Colonic mucosa (tissue), 4 donors: ENCODE results near the gene MRPL3. TPM values are rescaled to one million over a fixed set of nuclear protein-coding genes. Genes with fewer than 3 reads are reported as not detected.

Source experiments
- DNase-seq: peaks from one replicate; pipeline ENCODE4 v3.0.0-alpha.2; 2020
- H3K27ac ChIP-seq: fragments of 200-600 bp; one replicate; pipeline ENCODE4 v1.8.0; 2021
- H3K27me3 ChIP-seq: fragments of 200-600 bp; one replicate; pipeline ENCODE4 v1.8.0; 2021
- H3K36me3 ChIP-seq: fragments of 200-600 bp; one replicate; pipeline ENCODE4 v1.8.0; 2021
- H3K4me1 ChIP-seq: fragments of 200-600 bp; one replicate; pipeline ENCODE4 v1.8.0; 2021; ENCODE audit warnings: mild to moderate bottlenecking
- H3K4me3 ChIP-seq: fragments of 200-600 bp; one replicate; pipeline ENCODE4 v1.8.0; 2021
- H3K9ac ChIP-seq, 2 donors: one replicate each; pipeline ENCODE4 v1.7.0; 2013; ENCODE audit warnings: control low read depth in 2 of 2, low read depth in 2 of 2, low read length in 2 of 2
- H3K9me3 ChIP-seq: fragments of 200-600 bp; one replicate; pipeline ENCODE4 v1.8.0; 2021
- intact Hi-C: fragments of 100-400 bp; cut with DNase I; formaldehyde crosslinking; loops from one replicate; pipeline ENCODE4 v1.14.1; 2022
- total RNA-seq, 2 donors: library from RNA; stranded (reverse); fragmentation: NEBNext Ultra II Directional in 1 of 2; extraction: Animal tissue kit (Norgen Biotek cat#: 25700) in 1 of 2; gene quantifications; one replicate each; pipeline ENCODE4 v1.2.1, GENCODE V29; 2021
- TF ChIP-seq, protein P1 (sequence below): fragments of 200-600 bp; IDR thresholded peaks from one replicate; pipeline ENCODE4 v1.8.0; 2022; ENCODE audit warnings: antibody characterized with exemption, mild to moderate bottlenecking
- donor health status: healthy.
- donor health status: DM: no; HTN: no; CAD: no.
- donor health status: DM: no; HTN: no; CAD: no.

MRPL3 gene
- total RNA-seq, 2 donors from 2014 or later = 60.4 to 113 TPM

- no peaks in the 10 kb centered on the region for H3K4me1 ChIP-seq
- H3K4me3 ChIP-seq = no peak overlapping the region
- TF ChIP-seq, protein P1, sequence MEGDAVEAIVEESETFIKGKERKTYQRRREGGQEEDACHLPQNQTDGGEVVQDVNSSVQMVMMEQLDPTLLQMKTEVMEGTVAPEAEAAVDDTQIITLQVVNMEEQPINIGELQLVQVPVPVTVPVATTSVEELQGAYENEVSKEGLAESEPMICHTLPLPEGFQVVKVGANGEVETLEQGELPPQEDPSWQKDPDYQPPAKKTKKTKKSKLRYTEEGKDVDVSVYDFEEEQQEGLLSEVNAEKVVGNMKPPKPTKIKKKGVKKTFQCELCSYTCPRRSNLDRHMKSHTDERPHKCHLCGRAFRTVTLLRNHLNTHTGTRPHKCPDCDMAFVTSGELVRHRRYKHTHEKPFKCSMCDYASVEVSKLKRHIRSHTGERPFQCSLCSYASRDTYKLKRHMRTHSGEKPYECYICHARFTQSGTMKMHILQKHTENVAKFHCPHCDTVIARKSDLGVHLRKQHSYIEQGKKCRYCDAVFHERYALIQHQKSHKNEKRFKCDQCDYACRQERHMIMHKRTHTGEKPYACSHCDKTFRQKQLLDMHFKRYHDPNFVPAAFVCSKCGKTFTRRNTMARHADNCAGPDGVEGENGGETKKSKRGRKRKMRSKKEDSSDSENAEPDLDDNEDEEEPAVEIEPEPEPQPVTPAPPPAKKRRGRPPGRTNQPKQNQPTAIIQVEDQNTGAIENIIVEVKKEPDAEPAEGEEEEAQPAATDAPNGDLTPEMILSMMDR = no peak
- DNase-seq = no peak
- H3K27ac ChIP-seq = no peak overlapping the region
- no peak overlapping the region for H3K9ac ChIP-seq
- intact Hi-C loops = no loop called here
- H3K9me3 ChIP-seq = no peaks in the 10 kb centered on the region
- no peaks in the 10 kb centered on the region for H3K27me3 ChIP-seq
- no peaks in the 10 kb centered on the region for H3K36me3 ChIP-seq
Observed at GRCh38 chr3:131546441-131546840, 43.7 kb upstream of the MRPL3 start.

- TF ChIP-seq, protein P1 = no peak
- H3K4me1 ChIP-seq = no peaks in the 10 kb centered on the region
- H3K36me3 ChIP-seq = no peaks in the 10 kb centered on the region
- H3K9me3 ChIP-seq = no peaks in the 10 kb centered on the region
- no peak overlapping the region for H3K4me3 ChIP-seq
- DNase-seq = no peak
- intact Hi-C loops = no loop called here
- H3K9ac ChIP-seq = no peak overlapping the region
- no peaks in the 10 kb centered on the region for H3K27me3 ChIP-seq
- H3K27ac ChIP-seq = no peak overlapping the region
Observed at GRCh38 chr3:131544557-131544956, 41.8 kb upstream of the MRPL3 start.

- Histone ChIP-seq H3K9ac (no peak overlapping the region), H3K36me3 (no peaks in the 10 kb centered on the region), H3K4me1 (no peaks in the 10 kb centered on the region), H3K4me3 (no peak overlapping the region), H3K27ac (no peak overlapping the region), H3K9me3 (no peaks in the 10 kb centered on the region), H3K27me3 (no peaks in the 10 kb centered on the region)
- intact Hi-C loops = no loop called here
- TF ChIP-seq, protein P1 = no peak
- DNase-seq = peak; percentile 17
Observed at GRCh38 chr3:131543714-131544113, 40.9 kb upstream of the MRPL3 start.

- no peaks in the 10 kb centered on the region for H3K4me1 ChIP-seq
- TF ChIP-seq, protein P1 = no peak
- no peaks in the 10 kb centered on the region for H3K9me3 ChIP-seq
- H3K27me3 ChIP-seq = no peaks in the 10 kb centered on the region
- no peak overlapping the region for H3K4me3 ChIP-seq
- H3K9ac ChIP-seq = no peak overlapping the region
- DNase-seq = no peak
- H3K27ac ChIP-seq = no peak overlapping the region
- no peaks in the 10 kb centered on the region for H3K36me3 ChIP-seq
- intact Hi-C loops = no loop called here
Observed at GRCh38 chr3:131541288-131541687, 38.5 kb upstream of the MRPL3 start.

DNA sequence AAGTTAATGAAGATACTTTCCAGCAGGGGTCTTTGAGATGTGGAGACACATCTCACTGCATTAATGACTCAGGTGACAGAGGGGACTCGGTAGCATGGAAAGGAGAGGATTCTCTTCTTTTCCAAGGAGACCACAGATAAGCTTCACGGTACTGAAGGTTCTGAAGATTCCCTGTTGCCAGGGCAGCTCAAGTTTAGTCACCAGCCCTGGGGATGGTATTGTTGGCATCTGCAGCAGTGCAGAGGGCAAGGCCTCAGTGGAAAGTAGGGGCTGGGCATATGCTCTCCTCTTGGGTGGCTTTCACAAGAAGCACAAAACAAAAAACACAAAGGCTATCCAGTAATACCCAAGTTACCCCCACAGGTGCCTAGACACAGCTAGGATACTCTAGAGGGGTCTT is 38.0 kb upstream of the MRPL3 start:
- no peak for DNase-seq
- H3K9ac ChIP-seq = no peak overlapping the region
- intact Hi-C loops = no loop called here
- H3K27me3 ChIP-seq = no peaks in the 10 kb centered on the region
- no peaks in the 10 kb centered on the region for H3K4me1 ChIP-seq
- TF ChIP-seq, protein P1 = no peak
- no peaks in the 10 kb centered on the region for H3K9me3 ChIP-seq
- H3K4me3 ChIP-seq = no peak overlapping the region
- no peak overlapping the region for H3K27ac ChIP-seq
- H3K36me3 ChIP-seq = no peaks in the 10 kb centered on the region

- no peak overlapping the region for H3K9ac ChIP-seq
- TF ChIP-seq, protein P1 = no peak
- H3K27me3 ChIP-seq = no peaks in the 10 kb centered on the region
- no peak overlapping the region for H3K4me3 ChIP-seq
- no peak for DNase-seq
- no peak overlapping the region for H3K27ac ChIP-seq
- intact Hi-C loops = no loop called here
- no peaks in the 10 kb centered on the region for H3K36me3 ChIP-seq
- no peaks in the 10 kb centered on the region for H3K4me1 ChIP-seq
- no peaks in the 10 kb centered on the region for H3K9me3 ChIP-seq
Observed at GRCh38 chr3:131540143-131540542, 37.4 kb upstream of the MRPL3 start.
